Lower lobe of right lung (tissue), 2 donors: ENCODE measurements around the gene OR7G2. TPM values are rescaled to one million over a fixed set of nuclear protein-coding genes. Genes with fewer than 3 reads are reported as not detected.

ENCODE experiments used
- ATAC-seq, 2 donors: fragments of 200-7000 bp; cut with Tn5 transposase; one replicate each; pipeline ENCODE4 v1.9.1; 2020 to 2022; ENCODE audit warnings: mild to moderate bottlenecking in 2 of 2, moderate library complexity in 2 of 2
- DNase-seq: peaks from one replicate; pipeline ENCODE4 v3.0.0-alpha.2; 2020
- H3K27ac ChIP-seq: fragments of 200-600 bp; one replicate; pipeline ENCODE4 v1.8.0; 2022
- H3K27me3 ChIP-seq: fragments of 200-600 bp; one replicate; pipeline ENCODE4 v1.8.0; 2022; ENCODE audit warnings: low read depth
- H3K36me3 ChIP-seq: fragments of 200-600 bp; one replicate; pipeline ENCODE4 v1.8.0; 2022; ENCODE audit warnings: mild to moderate bottlenecking
- H3K4me1 ChIP-seq: fragments of 200-600 bp; one replicate; pipeline ENCODE4 v1.8.0; 2022
- H3K4me3 ChIP-seq: fragments of 200-600 bp; one replicate; pipeline ENCODE4 v1.8.0; 2022; ENCODE audit warnings: mild to moderate bottlenecking
- H3K9me3 ChIP-seq: fragments of 200-600 bp; one replicate; pipeline ENCODE4 v1.8.0; 2022
- intact Hi-C: fragments of 100-400 bp; cut with DNase I; formaldehyde crosslinking; loops from one replicate; pipeline ENCODE4 v1.11.0; 2022
- total RNA-seq: library from RNA; stranded (reverse); fragmentation: NEBNext Ultra II Directional; extraction: Animal tissue kit (Norgen Biotek cat#: 25700); gene quantifications from one replicate; pipeline ENCODE4 v1.2.1, GENCODE V29; 2021
- TF ChIP-seq, protein P1 (sequence below): fragments of 200-600 bp; IDR thresholded peaks from one replicate; pipeline ENCODE4 v1.8.0; 2022; ENCODE audit warnings: antibody characterized with exemption, mild to moderate bottlenecking
- donor health status: DM: no; HTN: yes; CAD: no; lungs with severe emphysema.

OR7G2 gene
- total RNA-seq, 1 donor from 2014 or later: not detected

DNA sequence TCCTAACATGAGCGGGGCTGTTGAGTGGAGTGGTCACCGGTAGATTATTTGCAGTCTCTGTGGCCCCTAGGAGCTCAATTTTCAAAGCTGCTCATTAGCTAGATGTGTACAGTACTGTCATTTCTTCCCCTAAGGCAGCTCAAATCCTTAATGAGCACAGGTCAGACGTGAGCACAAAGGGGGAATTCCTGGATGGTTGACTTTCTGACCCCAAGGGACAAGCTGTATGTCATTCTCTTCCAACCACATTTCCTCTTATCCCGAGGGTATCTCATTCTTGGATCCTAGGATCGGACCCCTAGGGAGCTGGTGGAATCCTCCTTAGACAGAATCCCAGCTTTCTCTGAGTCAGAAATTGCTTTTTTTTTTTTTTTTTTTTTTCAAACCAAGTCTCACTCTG is 25.1 kb upstream of the OR7G2 start:
- DNase-seq: no peak
- TF ChIP-seq, protein P1, sequence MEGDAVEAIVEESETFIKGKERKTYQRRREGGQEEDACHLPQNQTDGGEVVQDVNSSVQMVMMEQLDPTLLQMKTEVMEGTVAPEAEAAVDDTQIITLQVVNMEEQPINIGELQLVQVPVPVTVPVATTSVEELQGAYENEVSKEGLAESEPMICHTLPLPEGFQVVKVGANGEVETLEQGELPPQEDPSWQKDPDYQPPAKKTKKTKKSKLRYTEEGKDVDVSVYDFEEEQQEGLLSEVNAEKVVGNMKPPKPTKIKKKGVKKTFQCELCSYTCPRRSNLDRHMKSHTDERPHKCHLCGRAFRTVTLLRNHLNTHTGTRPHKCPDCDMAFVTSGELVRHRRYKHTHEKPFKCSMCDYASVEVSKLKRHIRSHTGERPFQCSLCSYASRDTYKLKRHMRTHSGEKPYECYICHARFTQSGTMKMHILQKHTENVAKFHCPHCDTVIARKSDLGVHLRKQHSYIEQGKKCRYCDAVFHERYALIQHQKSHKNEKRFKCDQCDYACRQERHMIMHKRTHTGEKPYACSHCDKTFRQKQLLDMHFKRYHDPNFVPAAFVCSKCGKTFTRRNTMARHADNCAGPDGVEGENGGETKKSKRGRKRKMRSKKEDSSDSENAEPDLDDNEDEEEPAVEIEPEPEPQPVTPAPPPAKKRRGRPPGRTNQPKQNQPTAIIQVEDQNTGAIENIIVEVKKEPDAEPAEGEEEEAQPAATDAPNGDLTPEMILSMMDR: no peak
- intact Hi-C loops: no loop called here
- Histone ChIP-seq H3K4me1 (no peaks in the 10 kb centered on the region), H3K36me3 (no peaks in the 10 kb centered on the region), H3K4me3 (no peak overlapping the region), H3K27me3 (no peaks in the 10 kb centered on the region), H3K9me3 (no peaks in the 10 kb centered on the region), H3K27ac (no peak overlapping the region)
- ATAC-seq: no peak

DNA sequence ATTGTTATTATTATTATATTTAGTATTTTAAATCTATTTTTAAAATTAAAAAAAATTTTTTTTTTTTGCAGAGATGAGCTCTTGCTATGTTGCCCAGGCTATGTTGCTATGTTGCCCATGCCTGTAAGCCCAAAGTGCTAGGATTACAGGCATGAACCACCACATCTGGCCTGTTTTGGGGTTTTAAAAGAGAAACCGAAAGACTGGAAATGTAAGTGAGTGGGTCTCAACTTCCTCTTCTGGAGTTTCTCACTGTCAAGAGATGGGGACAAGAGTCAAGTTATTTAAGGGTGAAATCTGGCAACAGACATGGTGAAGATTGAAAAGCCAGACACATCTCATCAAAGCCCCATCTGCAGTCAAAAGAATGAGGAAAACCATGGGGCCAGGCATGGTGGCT is 23.7 kb upstream of the OR7G2 start:
- no peak for ATAC-seq
- H3K4me1 ChIP-seq: no peaks in the 10 kb centered on the region
- no peaks in the 10 kb centered on the region for H3K36me3 ChIP-seq
- intact Hi-C loops: no loop called here
- TF ChIP-seq, protein P1: no peak
- no peaks in the 10 kb centered on the region for H3K9me3 ChIP-seq
- no peaks in the 10 kb centered on the region for H3K27me3 ChIP-seq
- no peak overlapping the region for H3K27ac ChIP-seq
- no peak overlapping the region for H3K4me3 ChIP-seq
- no peak for DNase-seq

DNA sequence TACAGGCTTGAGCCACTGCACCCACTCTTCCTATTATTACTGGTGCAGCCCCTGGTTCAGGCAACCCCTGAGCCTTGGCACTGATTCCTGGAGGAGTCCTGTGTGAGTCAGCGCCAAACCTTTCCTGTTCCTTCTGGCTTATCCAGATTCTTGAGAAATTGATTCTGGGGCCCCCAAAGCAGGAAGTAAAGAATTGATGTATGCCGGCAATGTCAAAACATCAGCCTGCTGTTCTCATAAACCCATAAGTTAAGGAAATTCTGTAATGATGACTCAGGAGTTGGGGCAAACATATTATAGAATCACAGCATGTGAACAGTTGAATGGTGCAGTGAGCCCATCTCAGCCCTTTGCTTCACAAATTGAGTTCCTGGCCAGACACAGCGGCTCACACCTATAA is 20.9 kb upstream of the OR7G2 start:
- ATAC-seq (peak; percentile 39 to 46), DNase-seq (no peak)
- Histone ChIP-seq H3K27me3 (no peaks in the 10 kb centered on the region), H3K4me1 (no peaks in the 10 kb centered on the region), H3K36me3 (no peaks in the 10 kb centered on the region), H3K27ac (no peak overlapping the region), H3K4me3 (no peak overlapping the region), H3K9me3 (no peaks in the 10 kb centered on the region)
- TF ChIP-seq, protein P1: no peak
- intact Hi-C loops: no loop called here

DNA sequence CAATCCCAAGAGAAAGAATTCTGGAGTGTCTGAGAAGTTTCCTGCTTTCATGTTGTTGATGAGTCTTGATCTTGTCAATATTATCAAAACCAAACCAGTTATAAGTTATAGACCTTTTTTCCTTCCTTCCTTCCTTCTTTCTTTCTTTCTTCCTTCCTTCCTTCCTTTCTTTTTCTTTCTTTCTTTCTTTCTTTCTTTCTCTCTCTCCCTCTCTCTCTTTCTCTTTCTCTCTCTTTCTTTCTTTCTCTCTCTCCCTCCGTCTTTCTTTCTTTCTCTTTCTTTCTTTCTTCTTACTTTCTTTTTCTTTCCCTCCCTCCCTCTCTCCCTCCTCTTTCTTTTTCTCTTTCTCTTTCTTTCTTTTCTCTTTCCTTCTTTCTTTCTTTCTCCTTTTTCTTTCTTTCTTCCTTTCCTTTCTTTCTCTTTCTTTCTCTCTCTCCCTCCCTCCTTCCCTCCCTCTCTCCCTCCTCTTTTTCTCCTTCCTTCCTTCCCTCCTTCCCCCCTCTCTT is 19.7 kb upstream of the OR7G2 start, which contains the start of gene OR7G3:
OR7G3 (minus strand) TSS at position 51 of the 506 bp plus-strand sequence; CDS start at position 51, 0 bp downstream.
- no peaks in the 10 kb centered on the region for H3K27me3 ChIP-seq
- H3K4me3 ChIP-seq: no peak within 1 kb of the TSS
- H3K4me1 ChIP-seq: no peaks in the 10 kb centered on the region
- DNase-seq (no peak), ATAC-seq (no peak)
- H3K27ac ChIP-seq: no peak within 1 kb of the TSS
- TF ChIP-seq, protein P1: no peak
- H3K36me3 ChIP-seq: no peaks in the 10 kb centered on the region
- intact Hi-C loops: no loop called here
- no peaks in the 10 kb centered on the region for H3K9me3 ChIP-seq

DNA sequence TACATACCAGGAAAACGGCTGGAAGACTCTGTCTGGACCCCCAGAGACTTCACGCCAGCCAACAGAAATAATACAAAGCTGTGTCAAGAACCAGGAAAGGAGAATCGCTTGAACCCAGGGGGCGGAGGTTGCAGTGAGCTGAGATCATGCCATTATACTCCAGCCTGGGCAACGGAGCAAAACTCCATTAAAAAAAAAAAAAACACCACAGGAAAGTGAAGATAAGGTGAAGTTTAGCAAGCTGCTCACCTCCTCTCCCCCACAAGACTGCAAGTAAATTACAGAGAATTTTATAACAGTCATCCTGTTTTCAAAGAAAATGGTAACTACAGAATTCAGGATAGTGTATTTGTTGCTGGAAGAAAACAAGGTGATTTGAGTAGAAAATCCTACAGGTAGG is 9.3 kb upstream of the OR7G2 start:
- Histone ChIP-seq H3K4me3 (no peak overlapping the region), H3K9me3 (no peaks in the 10 kb centered on the region), H3K4me1 (no peaks in the 10 kb centered on the region), H3K27me3 (peaks cover 9% of the 10 kb centered on the region), H3K27ac (no peak overlapping the region), H3K36me3 (no peaks in the 10 kb centered on the region)
- DNase-seq: no peak
- no peak for ATAC-seq
- TF ChIP-seq, protein P1: no peak
- intact Hi-C loops: no loop called here
